GM12878 (cell line): Measurements from ENCODE around the gene MYO1E. TPM values are rescaled to one million over a fixed set of nuclear protein-coding genes. Genes with fewer than 3 reads are reported as not detected.

Experiments used
- ATAC-seq: fragments of 200-7000 bp; cut with Tn5 transposase; 3 replicates; pipeline ENCODE4 v1.9.1; 2020; ENCODE audit warnings: mild to moderate bottlenecking, moderate library complexity
- BruUV-seq: library from RNA; stranded (reverse); fragments of 400-500 nt; replicated peaks from 2 replicates; lab custom pipeline; 2021; lab: Mats Ljungman, UMichigan
- CTCF ChIA-PET: fragments of 300-600 bp; sonication (Branson Sonifier 250); formaldehyde crosslinking; extraction: SDS; loops from one replicate; lab custom pipeline; 2021; ENCODE audit warnings: inconsistent platforms; lab: Yijun Ruan, JAX
- POLR2A ChIA-PET: fragments of 350-600 bp; formaldehyde crosslinking; extraction: SDS; loops from one replicate; lab custom pipeline; 2021; ENCODE audit warnings: inconsistent platforms; lab: Charles Lee
- RAD21 ChIA-PET: fragments of 300-600 bp; sonication (Branson Sonifier 250); formaldehyde crosslinking; loops from one replicate; lab custom pipeline; 2023; ENCODE audit warnings: antibody characterized with exemption; ENCODE audit not compliant: unreplicated experiment; lab: Charles Lee
- SMC1A ChIA-PET: fragments of 300-600 bp; sonication (Branson Sonifier 250); formaldehyde crosslinking; loops from one replicate; lab custom pipeline; 2023; ENCODE audit not compliant: unreplicated experiment, uncharacterized antibody; lab: Charles Lee
- DNase-seq: peaks from one replicate; pipeline ENCODE4 v3.0.0-alpha.2; 2011; ENCODE audit warnings: low read depth, low spot score
- FAIRE-seq: peaks from 3 replicates; lab custom pipeline; 2011; peaks lifted over from hg19 to GRCh38; lab: Jason Lieb, UNC
- H2AFZ ChIP-seq: 2 replicates; pipeline ENCODE4 v1.6.0; 2011; ENCODE audit warnings: low read depth, low read length, control low read depth; ENCODE audit not compliant: control insufficient read depth
- H3K27ac ChIP-seq: 2 replicates; pipeline ENCODE4 v1.5.1; 2011; ENCODE audit warnings: control low read depth; ENCODE audit not compliant: control insufficient read depth, insufficient read depth
- H3K27me3 ChIP-seq, 2 experiments: replicated peaks in 1 of 2; 2 replicates each; pipeline versions ENCODE4 v1.6.0 to v1.6.1; 2011; ENCODE audit warnings: low read length in 1 of 2; ENCODE audit not compliant: control insufficient read depth in 2 of 2, insufficient read depth in 2 of 2
- H3K36me3 ChIP-seq, 2 experiments: 2 replicates each; pipeline ENCODE4 v1.5.1; 2011; ENCODE audit warnings: low read length in 1 of 2; ENCODE audit not compliant: control insufficient read depth in 2 of 2, insufficient read depth in 2 of 2
- H3K4me1 ChIP-seq: 2 replicates; pipeline ENCODE4 v1.6.1; 2011; ENCODE audit warnings: mild to moderate bottlenecking, low read length, moderate library complexity, mixed read lengths; ENCODE audit not compliant: control insufficient read depth, insufficient read depth
- H3K4me2 ChIP-seq: 2 replicates; pipeline ENCODE4 v1.6.0; 2011; ENCODE audit warnings: control low read depth; ENCODE audit not compliant: control insufficient read depth, insufficient read depth
- H3K4me3 ChIP-seq: fragments of 200-600 bp; sonication (generic); 2 replicates; pipeline ENCODE4 v1.5.1; 2016
- H3K79me2 ChIP-seq: 2 replicates; pipeline ENCODE4 v1.6.0; 2011; ENCODE audit warnings: low read length; ENCODE audit not compliant: control insufficient read depth, insufficient read depth
- H3K9ac ChIP-seq: 2 replicates; pipeline ENCODE4 v1.8.0; 2011; ENCODE audit warnings: low read length, control low read depth, mixed read lengths; ENCODE audit not compliant: control insufficient read depth, insufficient read depth
- H3K9me3 ChIP-seq: replicated peaks from 3 replicates; pipeline ENCODE4 v1.5.1; 2011; ENCODE audit warnings: mild to moderate bottlenecking, low read length; ENCODE audit not compliant: control insufficient read depth, insufficient read depth
- H4K20me1 ChIP-seq: 2 replicates; pipeline ENCODE4 v1.6.0; 2011; ENCODE audit not compliant: control insufficient read depth, insufficient read depth
- CEBPB ChIP-seq, 2 experiments: fragments of 150-350 bp in 1 of 2; IDR thresholded peaks; 2 replicates each; pipeline ENCODE4 v1.6.1; 2012 to 2014; ENCODE audit warnings: low read depth in 2 of 2, low read length in 2 of 2, borderline replicate concordance in 1 of 2, inconsistent platforms in 1 of 2
- CHD1 ChIP-seq: IDR thresholded peaks from 2 replicates; pipeline ENCODE4 v1.6.1; 2012; ENCODE audit warnings: low read depth, low read length, improper control_type of control experiment
- DPF2 ChIP-seq: fragments of 450-650 bp; IDR thresholded peaks from 2 replicates; pipeline ENCODE4 v1.6.1; 2017; ENCODE audit warnings: mild to moderate bottlenecking
- ETV6 ChIP-seq, 2 experiments: fragments of 450-650 bp in 1 of 2; IDR thresholded peaks in 1 of 2; conservative IDR thresholded peaks in 1 of 2; 2 replicates each; pipeline ENCODE4 v1.6.1; 2014; ENCODE audit warnings: antibody characterized with exemption in 1 of 2, borderline replicate concordance in 1 of 2, low read depth in 1 of 2, mild to moderate bottlenecking in 1 of 2, moderate library complexity in 1 of 2
- FOXK2 ChIP-seq: fragments of 450-650 bp; IDR thresholded peaks from 2 replicates; pipeline ENCODE4 v1.6.1; 2017; ENCODE audit warnings: mild to moderate bottlenecking, moderate library complexity
- FOXM1 ChIP-seq: IDR thresholded peaks from 2 replicates; pipeline ENCODE4 v1.6.1; 2012; ENCODE audit warnings: low read depth, mild to moderate bottlenecking, inconsistent platforms, low read length, moderate library complexity
- HDGF ChIP-seq: fragments of 450-650 bp; IDR thresholded peaks from 2 replicates; pipeline ENCODE4 v1.6.1; 2016; ENCODE audit warnings: antibody characterized with exemption
- JUNB ChIP-seq: IDR thresholded peaks from 2 replicates; pipeline ENCODE4 v1.6.1; 2016; ENCODE audit warnings: antibody characterized with exemption, mild to moderate bottlenecking
- PAX5 ChIP-seq: IDR thresholded peaks from 2 replicates; pipeline ENCODE4 v1.6.1; 2011; ENCODE audit warnings: low read depth, low read length, borderline replicate concordance
- POLR2AphosphoS2 ChIP-seq: IDR thresholded peaks from 2 replicates; pipeline ENCODE4 v1.6.1; 2011; ENCODE audit warnings: low read depth, mild to moderate bottlenecking, low read length, improper control_type of control experiment, moderate library complexity
- SUPT20H ChIP-seq: IDR thresholded peaks from 2 replicates; pipeline ENCODE4 v1.6.1; 2011; ENCODE audit warnings: low read depth, mild to moderate bottlenecking, low read length, moderate library complexity, borderline replicate concordance; ENCODE audit not compliant: control insufficient read depth
- ZNF24 ChIP-seq: fragments of 450-650 bp; IDR thresholded peaks from 2 replicates; pipeline ENCODE4 v1.6.1; 2017; ENCODE audit warnings: antibody characterized with exemption, mild to moderate bottlenecking
- ZNF687 ChIP-seq: fragments of 450-650 bp; IDR thresholded peaks from 2 replicates; pipeline ENCODE4 v1.6.1; 2017; ENCODE audit warnings: mild to moderate bottlenecking, moderate library complexity
- WGBS: methylation state at CpG from one replicate; pipeline ENCODE4 v1.1.6; 2016; ENCODE audit warnings: low lambda C conversion rate; ENCODE audit not compliant: insufficient replicate concordance, insufficient coverage; ENCODE audit errors: missing lambda C conversion rate; 5-methylcytosine and 5-hydroxymethylcytosine counted together
- in situ Hi-C: fragments of 300-500 bp; cut with MboI; formaldehyde crosslinking; loops from 9 replicates; pipeline ENCODE4 v1.14.3; 2018; ENCODE audit warnings: mixed read lengths
- intact Hi-C: fragments of 100-400 bp; cut with micrococcal nuclease; formaldehyde crosslinking; loops from one replicate; pipeline ENCODE4 v1.14.2; 2022; ENCODE audit not compliant: unreplicated experiment
- polyA plus RNA-seq, 11 experiments: library from polyadenylated mRNA; depleted of rRNA in 4 of 11; unstranded in 6 of 11; stranded (reverse) in 5 of 11; fragments of >200 nt; fragmentation: Nextera tagmentation in 4 of 11; fragmentation: Illumina TruSeq in 1 of 11; extraction: Ambion mirVana in 4 of 11; extraction: Trizol in 1 of 11; gene quantifications; 1 replicate in 1 of 11; 2 replicates in 10 of 11; pipeline versions ENCODE4 v1.2.1 to v1.2.3, GENCODE V29; 2011 to 2016; ENCODE audit warnings: inconsistent platforms in 2 of 11, missing spikeins in 2 of 11, low read depth in 1 of 11
- total RNA-seq, 4 experiments: library from RNA; depleted of rRNA in 3 of 4; stranded (reverse); fragments of >200 nt in 3 of 4; fragmentation: Illumina TruSeq in 1 of 4; extraction: Trizol in 1 of 4; gene quantifications; 2 replicates each; pipeline versions ENCODE4 v1.2.1 to v1.2.3, GENCODE V29; 2013 to 2021

MYO1E gene
- total and polyA plus RNA-seq, 10 of the 15 experiments (the other 5 are each of a cell fraction or from before 2014, with no cell fraction given): 10.3 to 266 (median 64.9) TPM

GRCh38 chr15:59257140-59257539 is 115.5 kb downstream of the MYO1E start:
- H3K27me3 ChIP-seq: no peaks in the 10 kb centered on the region
- H3K36me3 ChIP-seq: peaks cover 0 to 43% of the 10 kb centered on the region in 2 experiments; a peak in 3 of 4 replicates
- H4K20me1 ChIP-seq: no peaks in the 10 kb centered on the region
- FAIRE-seq: no peak
- H3K4me1 ChIP-seq: peaks cover 10% of the 10 kb centered on the region
- no TSS peak for BruUV-seq
- RAD21 ChIA-PET: interaction anchor here (1.0 to 1.5 kb wide), 4 partner anchors 13 to 156 kb away, joined by 3 to 10 read pairs (median 5); no protein-coding TSS in a partner anchor
- no peak overlapping the region for H3K27ac ChIP-seq
- H3K4me3 ChIP-seq: no peak overlapping the region
- H3K9ac ChIP-seq: no peak overlapping the region
- SMC1A ChIA-PET: interaction anchor here (1.0 to 7.7 kb wide), 11 partner anchors 11 to 82 kb away, joined by 3 to 47 read pairs (median 7); no protein-coding TSS in a partner anchor
- H3K9me3 ChIP-seq: no peaks in the 10 kb centered on the region
- WGBS: 71% methylated on average over 4 of the region's 4 CpGs
- in situ Hi-C loops: no loop called here
- no peak overlapping the region for H2AFZ ChIP-seq
- peaks cover 3% of the 10 kb centered on the region for H3K79me2 ChIP-seq
- no peak for ATAC-seq
- intact Hi-C loops: no loop called here
- POLR2A ChIA-PET: interaction anchor here (1.2 to 1.7 kb wide), 2 partner anchors 22 to 43 kb away, joined by 3 read pairs; no protein-coding TSS in a partner anchor
- no peak for DNase-seq
- TF ChIP-seq POLR2AphosphoS2: no peak
- no peak for TF ChIP-seq HDGF
- no peak for TF ChIP-seq DPF2
- TF ChIP-seq CHD1: no peak
- TF ChIP-seq ZNF24: no peak
- no peak for TF ChIP-seq ZNF687
- TF ChIP-seq FOXM1: no peak
- no peak for TF ChIP-seq CEBPB (IDR thresholded peaks at IDR 0.05; ENCODE audit: borderline replicate concordance in 1 of 2, low read depth in 2 of 2, low read length in 2 of 2)
- TF ChIP-seq JUNB: no peak
- TF ChIP-seq FOXK2: no peak
- no peak for TF ChIP-seq PAX5
- TF ChIP-seq SUPT20H: no peak
- TF ChIP-seq ETV6 (conservative IDR thresholded peaks at IDR 0.05 in 1 of 2, IDR thresholded peaks at IDR 0.05 in 1 of 2; ENCODE audit: borderline replicate concordance in 1 of 2, low read depth in 1 of 2): no peak
- TF ChIP-seq, all 136 proteins: peak for 0
- CTCF ChIA-PET: interaction anchor here (0.8 to 3.0 kb wide), 4 partner anchors 10 to 163 kb away, joined by 3 to 19 read pairs (median 3); no protein-coding TSS in a partner anchor
- H3K4me2 ChIP-seq: no peak overlapping the region
